Measurements from ENCODE around the gene NOB1.
"Not testable (repeated sequence)": the region's sequence is repeated elsewhere in the genome, so short reads cannot be mapped to it uniquely, and the experiment has no call there.

Gene NOB1

DNA sequence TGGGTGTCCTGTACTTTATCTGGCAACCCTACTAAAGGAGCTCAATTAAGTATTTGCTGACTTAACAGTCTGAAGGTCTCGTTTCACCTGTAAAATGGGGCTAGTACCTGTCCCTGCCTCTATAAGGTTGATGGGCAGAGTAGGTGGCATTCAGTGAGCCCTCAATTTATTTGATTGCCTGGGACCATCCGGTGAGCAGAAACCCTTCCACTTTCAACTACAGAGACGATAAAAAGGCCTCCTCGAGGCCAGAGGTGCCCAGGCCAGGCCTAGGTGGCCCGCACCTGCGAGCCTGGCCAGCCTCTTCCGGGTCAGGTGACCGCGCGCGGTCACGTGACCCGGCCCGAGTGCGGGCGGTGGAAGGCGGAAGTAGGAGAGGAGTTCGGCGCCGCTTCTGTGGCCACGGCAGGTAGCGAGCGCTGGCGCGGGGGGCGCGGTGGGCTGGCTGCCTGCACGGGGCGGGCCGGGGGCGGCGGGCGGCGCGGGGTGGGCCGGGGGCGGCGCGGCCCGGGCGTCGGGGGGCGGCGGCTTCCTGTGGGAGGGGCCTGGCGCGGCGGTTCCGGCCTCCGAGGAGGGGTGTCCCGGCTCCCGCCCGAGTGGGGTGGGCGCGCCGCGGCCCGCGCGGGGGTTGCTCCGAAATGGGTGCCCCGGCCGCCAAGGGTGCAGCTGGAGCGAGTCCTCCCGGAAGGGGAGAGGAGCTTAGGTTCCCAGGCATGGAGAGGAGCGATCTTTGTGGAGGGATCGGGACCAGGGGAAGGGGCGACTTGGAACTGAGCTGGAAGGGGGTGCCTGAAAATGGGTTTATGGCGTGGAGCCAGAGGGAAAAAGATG is 7.5 kb upstream of the NOB1 start, which contains the start of gene WWP2:
WWP2 (plus strand) TSS at position 350 of the 831 bp plus-strand sequence. CDS start 24,679 bp downstream, outside the sequence.
- DNase-seq (ENCODE audit: low read depth) = no peak

DNA sequence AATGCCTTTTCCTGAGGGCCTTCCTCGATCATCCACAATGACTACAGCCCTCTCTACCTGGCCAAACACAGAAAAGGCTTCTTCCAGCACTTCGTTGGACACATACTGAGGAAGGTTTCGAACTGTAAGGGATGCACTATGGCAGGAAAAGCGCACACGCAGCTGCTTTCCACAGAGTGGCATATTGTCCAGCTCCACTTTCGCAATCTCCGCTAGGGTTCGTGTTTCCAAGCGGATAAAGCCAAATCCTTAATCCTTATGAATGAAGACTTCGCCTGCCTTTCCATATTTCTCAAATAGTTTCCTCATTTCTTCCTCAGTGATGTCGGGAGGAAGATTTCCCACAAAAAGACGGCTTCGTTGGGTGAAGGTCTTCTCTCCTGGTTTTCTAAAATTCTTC is 2.6 kb upstream of the NOB1 start:
- DNase-seq (ENCODE audit: low read depth) = not testable (repeated sequence)

DNA sequence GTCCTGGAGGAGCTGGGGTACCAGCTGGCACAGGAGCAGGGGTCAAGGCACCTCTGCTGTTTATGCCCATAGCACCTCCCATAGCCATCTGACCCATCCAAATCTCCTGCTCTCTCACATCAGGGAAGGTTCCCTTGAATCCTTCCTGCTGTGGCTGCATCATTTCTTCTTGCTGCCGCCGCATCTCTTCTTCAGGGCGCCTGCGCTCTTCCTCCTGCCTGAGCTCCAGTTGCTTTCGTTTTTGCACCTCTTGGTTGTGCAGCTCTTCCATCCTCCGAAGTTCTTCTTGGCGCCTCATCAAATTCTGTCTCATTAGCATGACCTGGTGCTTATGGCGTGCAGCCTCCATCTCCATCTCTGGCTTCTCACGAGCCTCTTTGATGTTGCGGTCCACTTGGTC is 2.0 kb upstream of the NOB1 start:
- no peak for DNase-seq (ENCODE audit: low read depth)

DNA sequence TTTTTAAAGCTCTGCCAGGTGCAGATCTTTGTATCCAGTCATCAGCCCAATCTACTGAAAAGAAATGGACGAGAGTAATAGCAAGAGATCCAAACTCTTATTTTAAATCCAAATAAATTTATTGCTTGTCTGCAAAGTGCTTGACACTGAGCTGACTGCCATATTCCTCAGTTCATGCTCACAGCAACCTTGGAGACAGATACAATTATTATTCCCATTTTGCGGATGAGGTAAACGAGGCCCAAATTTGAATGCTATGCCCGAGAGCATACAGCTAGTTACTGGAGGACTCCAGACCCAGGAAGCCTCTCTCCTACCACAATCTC is 620 bp downstream of the NOB1 start:
- no peak for DNase-seq (ENCODE audit: low read depth)

DNA sequence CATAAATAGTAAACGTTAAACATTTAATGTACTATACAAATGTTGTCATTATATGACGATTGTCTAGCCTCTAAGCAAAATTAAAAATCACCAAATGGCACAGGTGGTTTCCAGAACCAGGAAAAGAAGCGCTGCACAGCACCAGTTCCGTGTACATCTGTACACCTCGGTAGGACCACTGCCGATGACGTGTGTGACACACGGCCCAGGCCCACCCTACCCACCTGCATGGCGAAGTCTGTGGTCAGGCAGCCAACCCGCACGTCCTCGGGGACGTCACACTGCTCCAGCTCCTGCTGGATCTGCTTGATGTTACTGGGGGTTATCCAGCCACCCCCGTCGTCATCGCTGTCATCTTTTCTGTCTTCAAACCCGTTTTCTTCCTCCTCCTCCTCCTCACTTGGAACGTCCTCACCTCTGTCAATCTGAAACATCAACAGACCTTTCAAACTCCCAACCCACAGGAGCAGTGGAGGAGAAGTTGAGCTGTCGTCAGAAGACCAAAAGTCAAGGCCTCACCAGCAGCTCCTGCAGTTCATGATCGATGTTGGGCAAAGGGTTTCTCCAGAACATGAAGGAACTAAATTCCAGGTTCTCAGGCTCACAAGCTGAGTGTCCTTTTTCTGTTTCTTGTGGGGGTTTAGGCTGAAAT is 5.9 kb downstream of the NOB1 start:
- no peak for DNase-seq (ENCODE audit: low read depth)

DNA sequence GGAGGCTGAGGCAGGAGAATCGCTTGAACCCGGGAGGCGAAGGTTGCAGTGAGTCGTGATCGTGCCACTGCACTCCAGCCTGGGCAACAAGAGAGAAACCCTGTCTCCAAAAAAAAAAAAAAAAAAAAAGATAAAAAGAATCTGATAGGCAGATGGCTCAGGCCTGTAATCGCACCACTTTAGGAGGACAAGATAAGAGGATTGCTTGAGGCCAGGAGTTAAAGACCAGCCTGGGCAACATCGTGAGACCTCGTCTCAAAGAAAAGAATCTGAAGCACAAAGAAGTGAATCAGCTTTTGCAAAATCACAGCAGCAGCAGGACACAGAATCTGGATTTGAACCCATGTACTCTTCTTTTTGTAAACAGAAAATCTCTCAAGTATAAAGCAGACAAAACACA is 7.6 kb downstream of the NOB1 start:
- no peak for DNase-seq (ENCODE audit: low read depth)

DNA sequence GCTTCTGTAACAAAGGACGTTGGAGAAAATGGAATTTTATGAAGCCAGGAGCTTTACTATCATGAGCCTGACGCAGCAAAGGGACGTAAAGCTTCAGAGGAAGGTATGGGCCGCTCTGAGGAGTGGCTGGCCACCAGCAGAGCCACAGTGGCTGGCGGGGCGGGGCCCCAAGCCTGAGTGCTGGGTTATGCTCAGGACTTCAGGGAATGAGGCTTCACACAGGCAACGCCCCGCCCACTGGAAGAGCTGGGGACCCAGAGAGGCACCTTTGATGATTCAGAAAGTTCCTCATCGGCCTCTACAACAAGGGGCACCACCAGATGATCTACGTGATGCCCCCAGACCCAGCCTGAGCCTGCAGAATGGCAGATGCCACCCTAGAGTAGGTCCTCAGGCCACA is 8.8 kb downstream of the NOB1 start:
- DNase-seq (ENCODE audit: low read depth) = no peak

DNA sequence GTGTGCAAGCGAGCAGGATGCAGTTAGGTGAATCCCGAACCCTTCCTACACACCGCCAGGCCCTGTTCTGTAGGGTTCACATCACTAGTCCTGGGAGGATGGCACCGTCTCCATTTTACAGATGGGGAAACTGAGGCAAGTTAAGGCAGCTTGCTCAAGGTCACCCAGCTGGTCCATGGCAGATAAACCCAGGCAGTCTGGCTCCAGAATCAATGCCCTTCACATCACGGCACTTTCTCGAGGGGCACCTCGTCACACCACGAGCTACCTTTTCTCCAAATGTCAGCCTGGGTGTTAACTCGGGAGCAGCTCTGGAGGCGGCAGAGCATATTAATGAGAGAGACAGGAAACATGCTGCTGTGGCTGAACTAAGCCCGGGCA is 9.5 kb downstream of the NOB1 start:
- no peak for DNase-seq (ENCODE audit: low read depth)

DNA sequence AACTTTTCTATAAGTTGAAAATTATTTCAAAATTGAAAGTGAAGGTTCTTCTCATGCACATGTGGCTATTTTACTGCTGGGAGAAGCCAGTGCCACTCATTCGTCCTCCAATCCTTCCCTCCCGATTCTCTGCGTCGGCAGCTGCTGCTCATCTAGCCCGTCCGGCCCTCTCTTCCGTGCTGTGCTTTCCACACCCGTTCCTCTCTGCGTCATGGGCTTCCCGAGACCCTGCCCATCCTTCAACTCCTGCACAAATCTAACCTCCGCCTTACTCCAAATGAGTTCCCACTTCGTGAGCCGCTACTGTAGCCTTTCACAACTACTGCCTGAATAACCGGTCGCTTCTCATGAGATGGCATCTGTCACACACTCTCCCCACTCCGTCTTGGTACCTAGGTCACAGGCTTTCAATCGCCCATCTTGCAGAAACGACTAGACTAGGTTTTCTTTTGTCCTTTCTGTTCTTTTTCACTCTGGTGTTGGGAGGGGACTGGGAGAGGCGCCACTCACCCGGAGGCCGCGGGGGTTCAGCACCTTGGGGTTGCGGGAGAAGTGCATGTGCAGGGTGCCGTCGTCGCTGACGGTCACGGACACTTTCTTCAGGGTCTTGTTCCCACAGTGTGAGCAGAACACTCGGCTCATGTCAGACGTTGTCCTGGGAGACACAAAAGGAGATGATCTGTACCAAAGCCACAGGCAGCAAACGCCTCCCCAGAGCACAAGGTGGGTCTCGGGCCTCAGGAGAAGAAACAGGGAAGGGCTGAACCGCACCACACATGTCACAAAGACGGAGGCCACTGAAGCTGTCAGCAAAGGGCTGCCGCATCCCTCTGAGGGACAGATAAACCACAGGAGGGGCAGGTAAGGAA is 10.1 kb downstream of the NOB1 start:
- no peak for DNase-seq (ENCODE audit: low read depth)

DNA sequence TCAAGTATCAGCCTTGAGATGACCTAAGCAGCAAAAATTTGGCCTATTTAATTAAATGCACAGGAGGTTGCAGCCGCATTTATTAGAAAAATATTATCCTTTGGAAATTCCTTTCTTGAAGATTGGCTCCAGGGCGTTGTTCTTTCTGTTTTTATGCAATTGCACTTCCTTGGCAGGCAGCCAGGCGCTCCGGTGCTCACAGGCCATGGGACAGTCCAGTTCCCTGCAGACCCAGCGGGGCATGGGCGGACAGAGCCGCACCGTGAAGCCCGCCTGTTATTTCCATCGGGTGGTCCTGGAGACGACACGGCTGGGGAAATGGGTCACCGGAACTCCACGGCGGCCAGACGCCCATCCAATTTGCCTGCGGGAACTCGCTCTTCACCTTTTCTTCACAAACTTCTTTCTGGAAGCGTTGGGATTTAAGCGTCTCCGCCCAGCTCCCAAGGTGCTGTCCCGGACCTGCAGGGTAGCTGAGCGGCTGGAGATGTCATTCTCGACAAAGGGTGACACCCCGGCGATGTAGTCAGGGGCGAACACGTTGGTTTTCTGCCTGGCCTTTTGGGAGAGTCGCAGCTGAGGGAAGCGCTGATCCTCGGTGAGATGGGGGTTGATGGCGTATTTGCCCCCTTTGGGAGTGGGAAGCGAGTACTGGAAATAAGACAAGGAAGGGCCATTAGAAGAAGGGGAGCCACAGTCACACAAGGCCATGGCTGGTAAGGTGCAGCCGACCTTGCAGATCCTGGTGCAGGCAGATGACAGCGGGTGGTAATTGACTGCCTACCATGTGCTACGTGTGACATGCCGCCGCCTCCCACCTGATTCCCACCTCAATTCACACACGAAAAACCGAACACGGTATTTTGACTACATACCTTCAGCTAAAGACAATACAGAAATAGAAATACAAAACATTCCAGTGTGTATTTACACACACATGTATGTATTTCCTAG is 12.5 kb downstream of the NOB1 start:
- no peak for DNase-seq (ENCODE audit: low read depth)

DNA sequence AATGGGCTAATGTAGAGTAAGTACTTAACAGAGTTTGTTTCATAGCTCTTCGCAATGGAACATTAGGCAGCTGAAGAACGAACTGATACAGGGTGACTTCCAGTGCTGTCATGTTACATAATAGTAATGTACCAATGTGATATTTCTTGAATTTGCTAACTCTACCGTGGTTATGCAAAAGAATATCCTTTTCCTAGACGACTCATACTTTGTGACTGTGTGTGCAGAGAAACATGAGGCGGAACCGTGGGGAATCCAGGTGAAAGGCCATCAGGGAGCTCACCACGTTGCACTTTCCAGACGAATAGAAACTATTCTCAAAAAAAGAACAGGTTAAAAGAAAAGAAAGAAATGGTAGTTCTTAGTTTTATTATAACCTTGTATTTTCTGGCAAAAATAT is 13.2 kb downstream of the NOB1 start:
- no peak for DNase-seq (ENCODE audit: low read depth)

DNA sequence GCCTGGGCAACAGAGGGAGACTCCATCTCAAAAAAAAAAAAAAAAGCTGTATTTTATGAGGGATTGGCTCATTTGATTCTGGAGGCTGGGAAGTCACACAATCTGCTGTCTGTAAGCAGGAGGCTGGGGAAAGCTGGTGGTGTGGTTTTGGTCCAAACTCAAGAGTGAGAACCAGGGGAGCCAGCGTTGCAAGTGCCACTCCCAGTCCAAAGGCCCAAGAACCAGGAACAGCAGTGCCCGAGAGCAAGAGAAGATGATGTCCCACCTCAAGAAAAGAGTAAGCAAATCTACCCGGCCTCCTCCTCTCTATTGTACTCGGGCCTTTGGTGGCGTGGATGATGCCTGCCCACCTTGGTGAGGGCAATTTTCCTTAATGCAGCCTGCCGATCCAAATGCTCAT is 22.6 kb downstream of the NOB1 start:
- DNase-seq (ENCODE audit: low read depth) = no peak

DNA sequence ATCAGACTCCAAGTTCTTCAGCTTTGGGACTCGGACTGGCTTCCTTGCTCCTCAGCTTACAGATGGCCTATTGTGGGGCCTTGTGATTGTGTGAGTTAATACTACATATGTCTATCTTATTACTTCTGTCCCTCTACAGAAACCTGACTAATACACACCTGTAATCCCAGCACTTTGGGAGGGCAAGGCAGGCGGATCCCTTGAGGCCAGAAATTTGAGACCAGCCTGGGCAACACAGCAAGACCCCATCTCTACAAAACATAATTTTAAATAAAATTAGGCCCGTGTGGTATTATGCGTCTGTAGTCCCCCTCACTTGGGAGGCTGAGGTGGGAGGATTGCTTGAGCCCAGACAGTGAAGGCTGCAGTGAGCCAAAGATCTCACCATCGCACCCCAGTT is 23.4 kb downstream of the NOB1 start:
- not testable (repeated sequence) for DNase-seq (ENCODE audit: low read depth)

DNA sequence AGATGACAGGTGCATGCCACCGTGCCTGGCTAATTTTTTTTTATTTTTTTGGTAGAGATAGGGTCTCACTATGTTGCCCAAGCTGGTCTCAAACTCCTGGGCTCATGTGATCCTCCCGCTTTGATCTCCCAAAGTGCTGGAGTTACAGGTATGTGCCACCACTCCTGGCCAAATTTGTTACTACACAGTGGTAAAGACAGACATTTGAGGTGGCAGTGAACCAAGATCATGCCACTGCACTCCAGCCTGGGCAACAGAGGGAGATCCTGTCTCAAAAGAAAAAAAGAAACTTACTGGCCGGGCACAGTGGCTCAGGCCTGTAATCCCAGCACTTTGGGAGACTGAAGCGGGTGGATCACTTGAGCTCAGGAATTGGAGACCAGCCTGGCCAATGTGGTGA is 25.7 kb downstream of the NOB1 start:
- not testable (repeated sequence) for DNase-seq (ENCODE audit: low read depth)

DNA sequence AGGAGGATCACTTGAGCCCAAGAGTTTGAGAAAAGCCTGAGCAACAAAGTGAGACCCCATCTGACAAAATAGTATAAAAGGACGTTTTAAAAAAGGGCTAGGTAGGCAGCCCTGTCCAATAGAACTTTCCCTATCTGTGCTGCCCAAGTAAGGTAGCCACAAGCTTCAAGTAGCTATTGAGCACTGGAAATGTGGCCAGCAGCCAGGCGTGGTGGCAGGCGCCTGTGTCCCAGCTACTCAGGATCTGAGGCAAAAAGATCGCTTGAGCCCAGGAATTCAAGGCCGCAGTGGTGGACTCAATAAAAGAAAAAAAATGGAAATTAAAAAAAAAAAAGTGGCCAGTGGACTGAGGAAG is 26.8 kb downstream of the NOB1 start:
- no peak for DNase-seq (ENCODE audit: low read depth)

DNA sequence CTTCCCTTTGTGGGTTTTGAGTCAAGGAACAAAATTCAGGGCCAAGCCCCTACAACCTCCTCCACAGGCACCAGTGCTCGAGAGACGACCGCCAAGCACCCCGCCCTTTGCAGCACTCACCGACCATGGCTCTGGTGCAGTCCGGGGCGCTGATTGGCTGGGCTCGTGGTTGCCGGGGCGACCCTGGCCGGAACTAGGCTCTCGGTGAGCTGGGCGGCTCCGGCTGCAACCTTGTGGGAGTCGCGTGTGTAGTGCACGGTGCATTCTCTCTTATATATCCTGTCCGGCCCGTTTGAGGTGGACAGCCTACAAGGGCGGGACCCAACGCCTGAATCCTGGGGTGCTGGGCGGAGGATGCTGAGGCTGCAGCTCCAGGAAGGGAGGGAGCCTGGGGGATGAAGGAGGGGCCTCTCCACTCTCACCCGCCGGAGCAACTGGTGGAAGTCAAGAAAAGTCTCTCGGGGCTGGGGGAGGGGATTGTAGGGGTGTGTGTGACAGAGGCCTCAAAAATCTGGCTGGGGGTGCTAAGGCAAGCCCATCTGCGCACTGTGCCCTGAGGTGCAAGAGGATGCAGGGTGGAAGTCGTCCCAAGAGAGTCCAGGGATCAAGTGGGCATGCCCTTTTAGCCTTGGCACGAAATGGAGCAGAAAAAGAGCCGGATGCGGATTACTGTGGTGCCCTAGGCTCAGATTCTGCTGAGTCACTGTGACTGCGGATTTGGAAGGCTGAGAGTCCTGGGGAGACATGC is 28.2 kb downstream of the NOB1 start, which contains the start of gene NQO1:
NQO1 (minus strand) TSS at position 248 of the 748 bp plus-strand sequence; CDS start at position 127, 121 bp downstream.
- peak; percentile 83 for DNase-seq (ENCODE audit: low read depth)

DNA sequence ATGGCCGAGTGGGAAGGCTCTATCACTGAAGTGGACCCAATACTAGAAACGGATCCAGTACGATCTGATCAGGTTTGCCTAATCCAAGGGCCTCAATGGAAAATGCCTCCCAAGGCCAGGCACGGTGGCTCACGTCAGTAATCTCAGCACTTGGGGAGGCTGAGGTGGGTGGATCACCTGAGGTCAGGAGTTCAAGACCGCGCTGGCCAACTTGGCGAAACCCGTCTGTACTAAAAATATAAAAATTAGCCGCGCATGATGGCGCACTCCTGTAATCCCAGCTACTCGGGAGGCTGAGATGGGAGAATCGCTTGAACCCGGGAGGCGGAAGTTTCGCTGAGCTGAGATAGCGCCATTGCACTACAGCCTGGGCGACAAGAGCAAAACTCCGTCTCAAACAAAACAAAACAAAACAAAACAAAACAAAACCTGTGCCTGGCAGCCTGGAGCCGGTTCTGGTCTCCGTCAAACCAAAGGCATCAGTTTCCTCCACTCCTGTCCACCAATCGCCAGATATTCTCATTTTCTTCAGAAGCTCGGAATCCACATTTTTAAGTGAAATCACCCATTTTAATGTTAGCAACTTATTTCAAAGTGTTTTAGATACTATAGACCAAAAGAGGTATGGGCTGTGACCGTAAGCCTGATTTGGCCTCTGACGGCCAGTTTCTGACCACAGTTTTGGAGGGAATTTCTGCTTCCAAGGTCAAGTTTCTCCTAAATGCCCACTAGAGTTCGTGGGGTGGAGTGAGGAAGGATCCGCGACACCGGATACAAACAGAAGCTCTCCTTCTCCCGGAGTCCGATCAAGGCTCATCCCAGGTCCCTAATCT is 29.0 kb downstream of the NOB1 start:
- no peak for DNase-seq (ENCODE audit: low read depth)

DNA sequence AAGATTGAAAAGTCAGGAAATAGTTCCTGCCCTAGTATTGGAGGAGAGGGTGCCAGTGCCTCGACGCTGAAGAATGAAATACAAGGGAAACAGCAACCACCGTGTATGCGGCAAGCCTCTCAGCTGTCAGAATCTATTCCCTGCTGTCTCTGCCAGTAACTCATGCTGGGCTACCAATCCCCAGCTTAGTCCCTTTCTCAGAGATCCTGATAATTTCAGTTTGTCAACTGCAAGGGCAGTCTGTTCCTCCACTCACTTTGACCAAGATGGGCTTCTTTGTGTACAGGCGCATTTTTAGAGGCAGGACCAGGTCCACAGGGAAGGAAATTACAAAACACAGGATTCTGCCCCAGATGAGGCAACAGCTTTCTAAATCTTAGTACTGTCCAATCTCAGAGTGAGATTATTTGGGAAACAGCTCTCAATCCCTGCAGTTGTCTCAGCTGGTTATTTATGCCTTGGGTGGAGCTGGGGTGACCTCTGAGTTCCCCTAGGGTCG is 29.7 kb downstream of the NOB1 start:
- no peak for DNase-seq (ENCODE audit: low read depth)

DNA sequence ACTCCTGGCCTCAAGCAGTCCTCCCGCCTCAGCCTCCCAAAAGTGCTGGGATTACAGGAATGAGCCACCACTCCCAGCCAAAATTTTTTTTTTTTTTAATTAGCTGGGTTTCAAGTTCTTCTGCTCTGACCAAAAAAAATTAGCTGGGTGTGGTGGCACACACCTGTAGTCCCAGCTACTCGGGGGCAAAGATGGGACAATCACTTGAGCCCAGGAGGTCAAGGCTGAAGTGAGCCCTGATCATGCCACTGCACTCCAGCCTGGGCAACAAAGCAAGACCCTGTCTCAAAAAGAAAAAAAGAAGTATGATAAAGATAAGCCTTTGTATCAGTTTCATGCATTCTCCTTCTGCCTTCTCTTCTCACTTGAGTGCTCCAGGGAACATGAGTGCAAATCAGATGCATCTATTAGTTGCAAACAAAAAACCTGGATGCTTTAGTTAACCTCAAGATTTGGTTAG is 30.3 kb downstream of the NOB1 start:
- no peak for DNase-seq (ENCODE audit: low read depth)

Measured in non-pigmented ciliary epithelial cell (primary cell).